Stimulated activated CD8-positive, alpha-beta memory T cell treated with anti-CD3 and anti-CD28 coated beads, Interleukin-12 subunit alpha, Interleukin-12 subunit beta, amount 100 ng/mL, for 1 hour (primary cell): Measurements from ENCODE around the gene IL1RAPL2.

Experiments used
- DNase-seq: peaks from one replicate; pipeline ENCODE4 v3.0.0-alpha.2; 2020; ENCODE audit warnings: low read depth

The IL1RAPL2 gene

GRCh38 chrX:105267167-105267566, 701.2 kb downstream of the IL1RAPL2 start:
- DNase-seq, result no peak

- DNase-seq, result no peak
Observed at GRCh38 chrX:105269386-105269785, 703.4 kb downstream of the IL1RAPL2 start.

GRCh38 chrX:105273326-105273725, 707.3 kb downstream of the IL1RAPL2 start:
- no peak for DNase-seq

GRCh38 chrX:105274091-105274490, 708.1 kb downstream of the IL1RAPL2 start:
- DNase-seq, result no peak

GRCh38 chrX:105277132-105277531, 711.1 kb downstream of the IL1RAPL2 start:
- DNase-seq, result no peak

- DNase-seq, result no peak
Observed at GRCh38 chrX:105282077-105282476, 716.1 kb downstream of the IL1RAPL2 start.

GRCh38 chrX:105297041-105297440, 731.0 kb downstream of the IL1RAPL2 start:
- no peak for DNase-seq

GRCh38 chrX:105299286-105299685, 733.3 kb downstream of the IL1RAPL2 start:
- no peak for DNase-seq

- no peak for DNase-seq
Observed at GRCh38 chrX:105302246-105302645, 736.2 kb downstream of the IL1RAPL2 start.

GRCh38 chrX:105307762-105308161, 741.8 kb downstream of the IL1RAPL2 start:
- DNase-seq, result no peak

GRCh38 chrX:105313596-105313995, 747.6 kb downstream of the IL1RAPL2 start:
- no peak for DNase-seq

- no peak for DNase-seq
Observed at GRCh38 chrX:105314458-105314857, 748.5 kb downstream of the IL1RAPL2 start.

GRCh38 chrX:105315248-105315647, 749.2 kb downstream of the IL1RAPL2 start:
- no peak for DNase-seq

- DNase-seq, result no peak
Observed at GRCh38 chrX:105317117-105317516, 751.1 kb downstream of the IL1RAPL2 start.

GRCh38 chrX:105323928-105324327, 757.9 kb downstream of the IL1RAPL2 start:
- no peak for DNase-seq

- DNase-seq, result no peak
Observed at GRCh38 chrX:105328773-105329172, 762.8 kb downstream of the IL1RAPL2 start.

- DNase-seq, result no peak
Observed at GRCh38 chrX:105331244-105331643, 765.2 kb downstream of the IL1RAPL2 start.

- no peak for DNase-seq
Observed at GRCh38 chrX:105347373-105347772, 781.4 kb downstream of the IL1RAPL2 start.

- no peak for DNase-seq
Observed at GRCh38 chrX:105349476-105349875, 783.5 kb downstream of the IL1RAPL2 start.

GRCh38 chrX:105375816-105376215, 809.8 kb downstream of the IL1RAPL2 start:
- no peak for DNase-seq

- no peak for DNase-seq
Observed at GRCh38 chrX:105424729-105425128, 858.7 kb downstream of the IL1RAPL2 start.

- DNase-seq, result no peak
Observed at GRCh38 chrX:105451401-105451800, 885.4 kb downstream of the IL1RAPL2 start.

GRCh38 chrX:105458846-105459245, 892.8 kb downstream of the IL1RAPL2 start:
- no peak for DNase-seq

- DNase-seq, result no peak
Observed at GRCh38 chrX:105460376-105460775, 894.4 kb downstream of the IL1RAPL2 start.

- DNase-seq, result no peak
Observed at GRCh38 chrX:105461016-105461415, 895.0 kb downstream of the IL1RAPL2 start.
